ENCODE results near the gene SYNE1.

DNA sequence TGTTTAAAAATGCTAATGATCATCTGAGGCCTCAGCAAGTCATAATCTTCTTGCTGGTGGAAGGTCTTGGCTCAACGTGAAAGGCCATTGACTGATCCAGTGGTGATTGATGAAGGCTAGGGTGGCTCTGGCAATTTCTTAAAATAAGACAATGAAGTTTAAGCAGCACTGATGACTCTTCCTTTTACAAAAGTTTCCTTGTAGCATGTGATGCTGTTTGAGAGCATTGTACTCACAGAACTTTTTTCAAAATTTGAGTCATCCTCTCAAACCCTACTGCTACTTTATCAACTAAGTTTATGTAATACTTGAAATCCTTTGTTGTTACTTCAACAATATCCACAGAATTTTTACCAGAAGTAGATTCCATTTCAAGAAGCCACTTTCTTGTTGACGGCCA lies 447.4 kb downstream of the SYNE1 start:
- no peak for TF ChIP-seq CTCF (IDR thresholded peaks at IDR 0.05; ENCODE audit: insufficient read depth, low read length)
- TF ChIP-seq POLR2AphosphoS5 (IDR thresholded peaks at IDR 0.05; ENCODE audit: low read depth), result no peak
- TF ChIP-seq, protein P1, sequence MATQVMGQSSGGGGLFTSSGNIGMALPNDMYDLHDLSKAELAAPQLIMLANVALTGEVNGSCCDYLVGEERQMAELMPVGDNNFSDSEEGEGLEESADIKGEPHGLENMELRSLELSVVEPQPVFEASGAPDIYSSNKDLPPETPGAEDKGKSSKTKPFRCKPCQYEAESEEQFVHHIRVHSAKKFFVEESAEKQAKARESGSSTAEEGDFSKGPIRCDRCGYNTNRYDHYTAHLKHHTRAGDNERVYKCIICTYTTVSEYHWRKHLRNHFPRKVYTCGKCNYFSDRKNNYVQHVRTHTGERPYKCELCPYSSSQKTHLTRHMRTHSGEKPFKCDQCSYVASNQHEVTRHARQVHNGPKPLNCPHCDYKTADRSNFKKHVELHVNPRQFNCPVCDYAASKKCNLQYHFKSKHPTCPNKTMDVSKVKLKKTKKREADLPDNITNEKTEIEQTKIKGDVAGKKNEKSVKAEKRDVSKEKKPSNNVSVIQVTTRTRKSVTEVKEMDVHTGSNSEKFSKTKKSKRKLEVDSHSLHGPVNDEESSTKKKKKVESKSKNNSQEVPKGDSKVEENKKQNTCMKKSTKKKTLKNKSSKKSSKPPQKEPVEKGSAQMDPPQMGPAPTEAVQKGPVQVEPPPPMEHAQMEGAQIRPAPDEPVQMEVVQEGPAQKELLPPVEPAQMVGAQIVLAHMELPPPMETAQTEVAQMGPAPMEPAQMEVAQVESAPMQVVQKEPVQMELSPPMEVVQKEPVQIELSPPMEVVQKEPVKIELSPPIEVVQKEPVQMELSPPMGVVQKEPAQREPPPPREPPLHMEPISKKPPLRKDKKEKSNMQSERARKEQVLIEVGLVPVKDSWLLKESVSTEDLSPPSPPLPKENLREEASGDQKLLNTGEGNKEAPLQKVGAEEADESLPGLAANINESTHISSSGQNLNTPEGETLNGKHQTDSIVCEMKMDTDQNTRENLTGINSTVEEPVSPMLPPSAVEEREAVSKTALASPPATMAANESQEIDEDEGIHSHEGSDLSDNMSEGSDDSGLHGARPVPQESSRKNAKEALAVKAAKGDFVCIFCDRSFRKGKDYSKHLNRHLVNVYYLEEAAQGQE (IDR thresholded peaks at IDR 0.05; ENCODE audit: insufficient replicate concordance, low read depth), result no peak

Data from HL-60 (cell line).